ENCODE results near the gene ADSS2. TPM values are rescaled to one million over a fixed set of nuclear protein-coding genes. Genes with fewer than 3 reads are reported as not detected.

Gene ADSS2
- total RNA-seq, 1 experiment from 2014 or later: 82.8 TPM

GRCh38 chr1:244376126-244376525, 75.6 kb downstream of the ADSS2 start (continued):
- TF ChIP-seq TEAD1 (CRISPR knock-in tag; IDR thresholded peaks at IDR 0.05) (no peak), JAZF1 (CRISPR knock-in tag; IDR thresholded peaks at IDR 0.05) (no peak), SP1 (CRISPR knock-in tag; conservative IDR thresholded peaks at IDR 0.05) (no peak)
- TF ChIP-seq, protein P1, sequence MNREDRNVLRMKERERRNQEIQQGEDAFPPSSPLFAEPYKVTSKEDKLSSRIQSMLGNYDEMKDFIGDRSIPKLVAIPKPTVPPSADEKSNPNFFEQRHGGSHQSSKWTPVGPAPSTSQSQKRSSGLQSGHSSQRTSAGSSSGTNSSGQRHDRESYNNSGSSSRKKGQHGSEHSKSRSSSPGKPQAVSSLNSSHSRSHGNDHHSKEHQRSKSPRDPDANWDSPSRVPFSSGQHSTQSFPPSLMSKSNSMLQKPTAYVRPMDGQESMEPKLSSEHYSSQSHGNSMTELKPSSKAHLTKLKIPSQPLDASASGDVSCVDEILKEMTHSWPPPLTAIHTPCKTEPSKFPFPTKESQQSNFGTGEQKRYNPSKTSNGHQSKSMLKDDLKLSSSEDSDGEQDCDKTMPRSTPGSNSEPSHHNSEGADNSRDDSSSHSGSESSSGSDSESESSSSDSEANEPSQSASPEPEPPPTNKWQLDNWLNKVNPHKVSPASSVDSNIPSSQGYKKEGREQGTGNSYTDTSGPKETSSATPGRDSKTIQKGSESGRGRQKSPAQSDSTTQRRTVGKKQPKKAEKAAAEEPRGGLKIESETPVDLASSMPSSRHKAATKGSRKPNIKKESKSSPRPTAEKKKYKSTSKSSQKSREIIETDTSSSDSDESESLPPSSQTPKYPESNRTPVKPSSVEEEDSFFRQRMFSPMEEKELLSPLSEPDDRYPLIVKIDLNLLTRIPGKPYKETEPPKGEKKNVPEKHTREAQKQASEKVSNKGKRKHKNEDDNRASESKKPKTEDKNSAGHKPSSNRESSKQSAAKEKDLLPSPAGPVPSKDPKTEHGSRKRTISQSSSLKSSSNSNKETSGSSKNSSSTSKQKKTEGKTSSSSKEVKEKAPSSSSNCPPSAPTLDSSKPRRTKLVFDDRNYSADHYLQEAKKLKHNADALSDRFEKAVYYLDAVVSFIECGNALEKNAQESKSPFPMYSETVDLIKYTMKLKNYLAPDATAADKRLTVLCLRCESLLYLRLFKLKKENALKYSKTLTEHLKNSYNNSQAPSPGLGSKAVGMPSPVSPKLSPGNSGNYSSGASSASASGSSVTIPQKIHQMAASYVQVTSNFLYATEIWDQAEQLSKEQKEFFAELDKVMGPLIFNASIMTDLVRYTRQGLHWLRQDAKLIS (CRISPR knock-in tag; IDR thresholded peaks at IDR 0.05; ENCODE audit: borderline replicate concordance): no peak

GRCh38 chr1:244375051-244375450, 76.7 kb downstream of the ADSS2 start:
- no peak for ATAC-seq
- POLR2A ChIA-PET: no interaction called here

More at GRCh38 chr1:244375051-244375450, 76.7 kb downstream of the ADSS2 start:
- CTCF ChIA-PET: no interaction called here
- Mint-ChIP-seq H3K27me3 (ENCODE audit: low read depth) (no peaks in the 10 kb centered on the region), H3K36me3 (no peaks in the 10 kb centered on the region), H3K27ac (no peak overlapping the region), H3K9me3 (no peaks in the 10 kb centered on the region), H3K4me3 (no peak overlapping the region), H3K4me1 (peaks cover 15% of the 10 kb centered on the region)
- no peak for DNase-seq (ENCODE audit: low spot score)
- TF ChIP-seq PRRX2 (CRISPR knock-in tag; IDR thresholded peaks at IDR 0.05) (no peak), NFYB (CRISPR knock-in tag; conservative IDR thresholded peaks at IDR 0.05; ENCODE audit: low read depth) (no peak), NR1H2 (CRISPR knock-in tag; IDR thresholded peaks at IDR 0.05) (no peak), FOXP1 (CRISPR knock-in tag; IDR thresholded peaks at IDR 0.05; ENCODE audit: borderline replicate concordance) (no peak), PRDM15 (CRISPR knock-in tag; IDR thresholded peaks at IDR 0.05) (no peak), OVOL2 (CRISPR knock-in tag; IDR thresholded peaks at IDR 0.05; ENCODE audit: borderline replicate concordance) (no peak), ZNF423 (CRISPR knock-in tag; IDR thresholded peaks at IDR 0.05) (no peak), JUN (CRISPR knock-in tag; IDR thresholded peaks at IDR 0.05) (no peak), MYBL2 (CRISPR knock-in tag; IDR thresholded peaks at IDR 0.05) (no peak), ESRRA (CRISPR knock-in tag; IDR thresholded peaks at IDR 0.05; ENCODE audit: borderline replicate concordance) (no peak), ZNF263 (CRISPR knock-in tag; IDR thresholded peaks at IDR 0.05; ENCODE audit: low read depth) (no peak), SMAD4 (CRISPR knock-in tag; IDR thresholded peaks at IDR 0.05) (no peak), NR2C2 (CRISPR knock-in tag; IDR thresholded peaks at IDR 0.05) (no peak), ATF2 (CRISPR knock-in tag; IDR thresholded peaks at IDR 0.05; ENCODE audit: borderline replicate concordance, low read depth) (no peak), IRF2 (CRISPR knock-in tag; IDR thresholded peaks at IDR 0.05; ENCODE audit: borderline replicate concordance, low read depth) (no peak), STAT6 (CRISPR knock-in tag; conservative IDR thresholded peaks at IDR 0.05; ENCODE audit: low read depth) (no peak)
- TF ChIP-seq, protein P2, sequence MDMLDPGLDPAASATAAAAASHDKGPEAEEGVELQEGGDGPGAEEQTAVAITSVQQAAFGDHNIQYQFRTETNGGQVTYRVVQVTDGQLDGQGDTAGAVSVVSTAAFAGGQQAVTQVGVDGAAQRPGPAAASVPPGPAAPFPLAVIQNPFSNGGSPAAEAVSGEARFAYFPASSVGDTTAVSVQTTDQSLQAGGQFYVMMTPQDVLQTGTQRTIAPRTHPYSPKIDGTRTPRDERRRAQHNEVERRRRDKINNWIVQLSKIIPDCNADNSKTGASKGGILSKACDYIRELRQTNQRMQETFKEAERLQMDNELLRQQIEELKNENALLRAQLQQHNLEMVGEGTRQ (CRISPR knock-in tag; IDR thresholded peaks at IDR 0.05): no peak
- TF ChIP-seq, protein P3, sequence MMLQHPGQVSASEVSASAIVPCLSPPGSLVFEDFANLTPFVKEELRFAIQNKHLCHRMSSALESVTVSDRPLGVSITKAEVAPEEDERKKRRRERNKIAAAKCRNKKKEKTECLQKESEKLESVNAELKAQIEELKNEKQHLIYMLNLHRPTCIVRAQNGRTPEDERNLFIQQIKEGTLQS (CRISPR knock-in tag; conservative IDR thresholded peaks at IDR 0.05): no peak
